ENCODE data around the gene SMURF2. TPM values are rescaled to one million over a fixed set of nuclear protein-coding genes. Genes with fewer than 3 reads are reported as not detected.

Gene SMURF2
- total and polyA plus RNA-seq, 11 donors, result 3.6 to 17.5 (median 12.2) TPM

- H3K9me3 ChIP-seq, result no peaks in the 10 kb centered on the region
- DNase-seq (no peak), ATAC-seq (no peak)
- no peak overlapping the region for H3K4me3 ChIP-seq
- H3K36me3 ChIP-seq, result peaks cover 14 to 81% (median 75%) of the 10 kb centered on the region in 9 donors
- 72 to 77% (median 74%) methylated on average over 11 of the region's 11 CpGs for WGBS, 4 donors
- H3K4me1 ChIP-seq, result peaks cover 3 to 79% (median 58%) of the 10 kb centered on the region in 12 donors
- no peak for TF ChIP-seq POLR2A (IDR thresholded peaks at IDR 0.05)
- TF ChIP-seq, protein P1, sequence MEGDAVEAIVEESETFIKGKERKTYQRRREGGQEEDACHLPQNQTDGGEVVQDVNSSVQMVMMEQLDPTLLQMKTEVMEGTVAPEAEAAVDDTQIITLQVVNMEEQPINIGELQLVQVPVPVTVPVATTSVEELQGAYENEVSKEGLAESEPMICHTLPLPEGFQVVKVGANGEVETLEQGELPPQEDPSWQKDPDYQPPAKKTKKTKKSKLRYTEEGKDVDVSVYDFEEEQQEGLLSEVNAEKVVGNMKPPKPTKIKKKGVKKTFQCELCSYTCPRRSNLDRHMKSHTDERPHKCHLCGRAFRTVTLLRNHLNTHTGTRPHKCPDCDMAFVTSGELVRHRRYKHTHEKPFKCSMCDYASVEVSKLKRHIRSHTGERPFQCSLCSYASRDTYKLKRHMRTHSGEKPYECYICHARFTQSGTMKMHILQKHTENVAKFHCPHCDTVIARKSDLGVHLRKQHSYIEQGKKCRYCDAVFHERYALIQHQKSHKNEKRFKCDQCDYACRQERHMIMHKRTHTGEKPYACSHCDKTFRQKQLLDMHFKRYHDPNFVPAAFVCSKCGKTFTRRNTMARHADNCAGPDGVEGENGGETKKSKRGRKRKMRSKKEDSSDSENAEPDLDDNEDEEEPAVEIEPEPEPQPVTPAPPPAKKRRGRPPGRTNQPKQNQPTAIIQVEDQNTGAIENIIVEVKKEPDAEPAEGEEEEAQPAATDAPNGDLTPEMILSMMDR (IDR thresholded peaks at IDR 0.05), result no peak
- intact Hi-C loops (cut with DNase I), result loop anchor here in 2 of 10 donors (10.0 kb wide), 3 partner anchors 196 to 676 kb away; partner anchors contain the start of genes FTSJ3 (in 1 of the 2) and PSMC5 (in 1 of the 2)
- H3K27me3 ChIP-seq, result no peaks in the 10 kb centered on the region
- no peak overlapping the region for H3K27ac ChIP-seq
Measured at GRCh38 chr17:64500862-64501765, 161.0 kb downstream of the SMURF2 start.

DNA sequence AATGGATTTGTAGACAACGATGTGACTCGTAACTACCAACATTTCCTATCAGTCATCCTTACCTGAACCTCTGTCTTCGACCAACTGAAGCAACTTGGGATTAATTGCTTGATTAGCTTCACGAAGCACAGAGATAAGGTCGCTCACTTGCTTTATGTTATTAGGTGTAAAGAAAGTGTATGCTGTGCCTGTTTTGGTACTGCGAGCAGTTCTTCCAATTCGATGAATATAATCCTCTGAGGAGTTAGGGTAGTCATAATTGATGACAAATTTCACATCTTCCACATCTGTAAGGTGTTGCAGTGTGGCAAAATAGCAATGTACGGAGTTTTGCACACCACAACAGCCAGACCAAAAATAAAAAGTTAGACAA lies 161.6 kb downstream of the SMURF2 start:
- Histone ChIP-seq H3K27ac (no peak overlapping the region), H3K4me1 (peaks cover 5 to 86% (median 64%) of the 10 kb centered on the region in 12 donors), H3K9me3 (no peaks in the 10 kb centered on the region), H3K36me3 (peaks cover 14 to 81% (median 75%) of the 10 kb centered on the region in 9 donors), H3K27me3 (no peaks in the 10 kb centered on the region), H3K4me3 (no peak overlapping the region)
- WGBS, 4 donors, result 85 to 87% (median 86%) methylated on average over 8 of the region's 8 CpGs
- TF ChIP-seq, protein P1 (IDR thresholded peaks at IDR 0.05), result no peak
- TF ChIP-seq POLR2A (IDR thresholded peaks at IDR 0.05), result no peak
- DNase-seq, result no peak
- no peak for ATAC-seq
- intact Hi-C loops (cut with DNase I), result loop anchor here in 2 of 10 donors (10.0 kb wide), 3 partner anchors 196 to 676 kb away; partner anchors contain the start of genes FTSJ3 (in 1 of the 2) and PSMC5 (in 1 of the 2)

GRCh38 chr17:64499805-64500486 lies 162.2 kb downstream of the SMURF2 start:
- Histone ChIP-seq H3K4me3 (no peak overlapping the region), H3K27me3 (no peaks in the 10 kb centered on the region), H3K4me1 (peaks cover 5 to 91% (median 70%) of the 10 kb centered on the region in 12 donors), H3K9me3 (no peaks in the 10 kb centered on the region), H3K36me3 (peaks cover 13 to 77% (median 75%) of the 10 kb centered on the region in 9 donors), H3K27ac (no peak overlapping the region)
- intact Hi-C loops (cut with DNase I), result loop anchor here in 7 of 10 donors (5.0 to 10.0 kb wide), 5 partner anchors 78 to 675 kb away; partner anchors contain the start of genes FTSJ3 (in 1 of the 7) and PSMC5 (in 1 of the 7)
- ATAC-seq, result no peak
- TF ChIP-seq, protein P1 (IDR thresholded peaks at IDR 0.05), result no peak
- TF ChIP-seq POLR2A (IDR thresholded peaks at IDR 0.05), result no peak
- DNase-seq, result no peak
- WGBS, 4 donors, result 76 to 85% (median 80%) methylated on average over 6 of the region's 6 CpGs

Measured in heart left ventricle (tissue), 16 donors.